Lung (tissue), 12 donors: Measurements from ENCODE around the gene SLC22A23. TPM values are rescaled to one million over a fixed set of nuclear protein-coding genes. Genes with fewer than 3 reads are reported as not detected.
A peak's percentile ranks its signal among the peaks of the same experiment; 100 is the strongest.

Experiments
- ATAC-seq: fragments of 200-7000 bp; cut with Tn5 transposase; one replicate; pipeline ENCODE4 v1.9.1; 2020; ENCODE audit warnings: moderate number of reproducible peaks; ENCODE audit not compliant: insufficient read depth, low FRiP score
- DNase-seq, 3 donors: peaks; one replicate each; pipeline ENCODE4 v3.0.0-alpha.2; 2013 to 2017
- H3K27ac ChIP-seq, 2 donors: one replicate each; pipeline ENCODE4 v1.5.1; 2013; ENCODE audit warnings: mild to moderate bottlenecking in 2 of 2, moderate library complexity in 2 of 2, control low read depth in 1 of 2, inconsistent platforms in 1 of 2, low read depth in 1 of 2, low read length in 1 of 2
- H3K27me3 ChIP-seq, 3 donors: one replicate each; pipeline ENCODE4 v1.5.1; 2013; ENCODE audit warnings: low read length in 2 of 3; ENCODE audit not compliant: control insufficient read depth in 3 of 3, insufficient read depth in 3 of 3
- H3K36me3 ChIP-seq, 4 donors: one replicate each; pipeline ENCODE4 v1.5.1; 2013; ENCODE audit warnings: low read length in 4 of 4, mild to moderate bottlenecking in 1 of 4, moderate library complexity in 1 of 4; ENCODE audit not compliant: control insufficient read depth in 4 of 4, insufficient read depth in 4 of 4
- H3K4me1 ChIP-seq, 5 donors: one replicate each; pipeline ENCODE4 v1.5.1; 2013; ENCODE audit warnings: low read length in 5 of 5, mild to moderate bottlenecking in 2 of 5, moderate library complexity in 1 of 5; ENCODE audit not compliant: control insufficient read depth in 5 of 5, insufficient read depth in 5 of 5
- H3K4me3 ChIP-seq: one replicate; pipeline ENCODE4 v1.5.1; 2013; ENCODE audit warnings: mild to moderate bottlenecking, control low read depth, moderate library complexity
- H3K9ac ChIP-seq, 2 donors: one replicate each; pipeline ENCODE4 v1.5.1; 2013; ENCODE audit warnings: low read length in 2 of 2, control low read depth in 1 of 2; ENCODE audit not compliant: insufficient read depth in 1 of 2
- H3K9me3 ChIP-seq, 4 donors: one replicate each; pipeline ENCODE4 v1.5.1; 2013; ENCODE audit warnings: low read length in 3 of 4, mild to moderate bottlenecking in 1 of 4, moderate library complexity in 1 of 4; ENCODE audit not compliant: control insufficient read depth in 4 of 4, insufficient read depth in 3 of 4
- WGBS, 2 donors: extraction: QIAGEN DNeasy Blood & Tissue Kit; methylation state at CpG; one replicate each; pipeline ENCODE4 v1.1.7; 2013; 5-methylcytosine and 5-hydroxymethylcytosine counted together
- polyA plus RNA-seq, 2 donors: library from polyadenylated mRNA; stranded (reverse); fragments of 200-250 nt; gene quantifications; one replicate each; pipeline ENCODE4 v1.2.1, GENCODE V29; 2013
- total RNA-seq, 2 donors: library from RNA; depleted of rRNA in 1 of 2; stranded (reverse); fragments of >200 nt in 1 of 2; gene quantifications; one replicate each; pipeline ENCODE4 v1.2.1, GENCODE V29; 2014 to 2021
- TF ChIP-seq, protein P1 (sequence below): IDR thresholded peaks from 2 replicates; pipeline ENCODE4 v1.5.1; 2012; ENCODE audit warnings: mild to moderate bottlenecking; ENCODE audit errors: control extremely low read depth, extremely low read depth
- donor health status: control.
- donor health status: control.
- donor health status: Bipolar disorder and iron deficiency.
- donor health status: healthy.
- donor health status: DM: yes; HTN: yes; CAD: no.

The SLC22A23 gene
- total and polyA plus RNA-seq, 4 donors: 6.6 to 45.6 (median 24.1) TPM

- no peaks in the 10 kb centered on the region for H3K9me3 ChIP-seq
- DNase-seq: no peak
- no peak overlapping the region for H3K27ac ChIP-seq
- no peaks in the 10 kb centered on the region for H3K27me3 ChIP-seq
- no peak overlapping the region for H3K4me3 ChIP-seq
- H3K9ac ChIP-seq: no peak overlapping the region
- ATAC-seq: no peak
- H3K4me1 ChIP-seq: peaks cover 5 to 51% (median 9%) of the 10 kb centered on the region in 5 donors
- TF ChIP-seq, protein P1, sequence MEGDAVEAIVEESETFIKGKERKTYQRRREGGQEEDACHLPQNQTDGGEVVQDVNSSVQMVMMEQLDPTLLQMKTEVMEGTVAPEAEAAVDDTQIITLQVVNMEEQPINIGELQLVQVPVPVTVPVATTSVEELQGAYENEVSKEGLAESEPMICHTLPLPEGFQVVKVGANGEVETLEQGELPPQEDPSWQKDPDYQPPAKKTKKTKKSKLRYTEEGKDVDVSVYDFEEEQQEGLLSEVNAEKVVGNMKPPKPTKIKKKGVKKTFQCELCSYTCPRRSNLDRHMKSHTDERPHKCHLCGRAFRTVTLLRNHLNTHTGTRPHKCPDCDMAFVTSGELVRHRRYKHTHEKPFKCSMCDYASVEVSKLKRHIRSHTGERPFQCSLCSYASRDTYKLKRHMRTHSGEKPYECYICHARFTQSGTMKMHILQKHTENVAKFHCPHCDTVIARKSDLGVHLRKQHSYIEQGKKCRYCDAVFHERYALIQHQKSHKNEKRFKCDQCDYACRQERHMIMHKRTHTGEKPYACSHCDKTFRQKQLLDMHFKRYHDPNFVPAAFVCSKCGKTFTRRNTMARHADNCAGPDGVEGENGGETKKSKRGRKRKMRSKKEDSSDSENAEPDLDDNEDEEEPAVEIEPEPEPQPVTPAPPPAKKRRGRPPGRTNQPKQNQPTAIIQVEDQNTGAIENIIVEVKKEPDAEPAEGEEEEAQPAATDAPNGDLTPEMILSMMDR: no peak
- H3K36me3 ChIP-seq: no peaks in the 10 kb centered on the region
- 94 to 96% methylated on average over 9 of the region's 9 CpGs for WGBS, 2 donors
These were observed 104.9 kb downstream of the SLC22A23 start for GRCh38 chr6:3351829-3352524.

DNA sequence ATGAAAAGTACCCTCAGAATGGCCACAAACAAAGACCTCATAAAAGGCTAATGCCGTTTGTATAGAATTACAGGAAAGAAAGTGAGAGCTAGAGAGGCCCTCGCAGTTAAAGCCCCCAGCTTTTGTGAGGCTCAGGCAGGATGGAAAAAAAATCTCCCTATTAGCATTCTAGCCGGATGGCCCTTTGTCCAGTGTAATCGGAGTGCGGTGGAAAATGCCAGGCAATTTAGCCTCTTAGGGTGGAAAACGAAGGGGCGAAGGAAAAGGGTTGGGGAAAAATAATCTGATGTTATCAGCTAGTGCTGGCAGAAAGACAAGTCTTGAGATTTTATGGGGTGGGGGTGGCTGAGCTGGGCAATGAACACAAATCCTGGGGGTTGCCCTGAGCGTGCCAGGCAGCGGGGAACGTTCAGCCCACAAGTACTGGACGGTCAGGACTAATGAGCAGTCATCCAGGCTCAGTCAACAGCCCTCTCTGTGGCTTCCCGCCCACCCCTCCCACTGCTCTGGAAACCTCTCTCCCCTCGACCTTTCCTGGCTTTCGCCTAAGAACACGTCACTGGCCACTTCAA lies 105.7 kb downstream of the SLC22A23 start:
- Histone ChIP-seq H3K9me3 (no peaks in the 10 kb centered on the region), H3K4me3 (no peak overlapping the region), H3K27ac (peak overlapping the region in 1 of 2 donors; percentile 22), H3K4me1 (peaks cover 0 to 51% (median 11%) of the 10 kb centered on the region in 5 donors), H3K27me3 (no peaks in the 10 kb centered on the region), H3K36me3 (no peaks in the 10 kb centered on the region), H3K9ac (peak overlapping the region in 1 of 2 donors; percentile 36)
- 59 to 64% methylated on average over 15 of the region's 15 CpGs for WGBS, 2 donors
- TF ChIP-seq, protein P1: no peak
- no peak for ATAC-seq
- peak in 2 of 3 donors; percentile 53 to 66 for DNase-seq

GRCh38 chr6:3350252-3350796 lies 106.5 kb downstream of the SLC22A23 start:
- DNase-seq: peak in 1 of 3 donors; percentile 42
- Histone ChIP-seq H3K9me3 (no peaks in the 10 kb centered on the region), H3K9ac (no peak overlapping the region), H3K27ac (no peak overlapping the region), H3K4me1 (peaks cover 0 to 51% (median 11%) of the 10 kb centered on the region in 5 donors), H3K4me3 (no peak overlapping the region), H3K36me3 (no peaks in the 10 kb centered on the region), H3K27me3 (no peaks in the 10 kb centered on the region)
- TF ChIP-seq, protein P1: no peak
- WGBS, 2 donors: 78 to 88% methylated on average over 8 of the region's 8 CpGs
- no peak for ATAC-seq
